ENCODE data around the gene WDR46. TPM values are rescaled to one million over a fixed set of nuclear protein-coding genes. Genes with fewer than 3 reads are reported as not detected.

The WDR46 gene
- polyA plus RNA-seq, 1 donor from 2014 or later: 62.5 TPM

DNA sequence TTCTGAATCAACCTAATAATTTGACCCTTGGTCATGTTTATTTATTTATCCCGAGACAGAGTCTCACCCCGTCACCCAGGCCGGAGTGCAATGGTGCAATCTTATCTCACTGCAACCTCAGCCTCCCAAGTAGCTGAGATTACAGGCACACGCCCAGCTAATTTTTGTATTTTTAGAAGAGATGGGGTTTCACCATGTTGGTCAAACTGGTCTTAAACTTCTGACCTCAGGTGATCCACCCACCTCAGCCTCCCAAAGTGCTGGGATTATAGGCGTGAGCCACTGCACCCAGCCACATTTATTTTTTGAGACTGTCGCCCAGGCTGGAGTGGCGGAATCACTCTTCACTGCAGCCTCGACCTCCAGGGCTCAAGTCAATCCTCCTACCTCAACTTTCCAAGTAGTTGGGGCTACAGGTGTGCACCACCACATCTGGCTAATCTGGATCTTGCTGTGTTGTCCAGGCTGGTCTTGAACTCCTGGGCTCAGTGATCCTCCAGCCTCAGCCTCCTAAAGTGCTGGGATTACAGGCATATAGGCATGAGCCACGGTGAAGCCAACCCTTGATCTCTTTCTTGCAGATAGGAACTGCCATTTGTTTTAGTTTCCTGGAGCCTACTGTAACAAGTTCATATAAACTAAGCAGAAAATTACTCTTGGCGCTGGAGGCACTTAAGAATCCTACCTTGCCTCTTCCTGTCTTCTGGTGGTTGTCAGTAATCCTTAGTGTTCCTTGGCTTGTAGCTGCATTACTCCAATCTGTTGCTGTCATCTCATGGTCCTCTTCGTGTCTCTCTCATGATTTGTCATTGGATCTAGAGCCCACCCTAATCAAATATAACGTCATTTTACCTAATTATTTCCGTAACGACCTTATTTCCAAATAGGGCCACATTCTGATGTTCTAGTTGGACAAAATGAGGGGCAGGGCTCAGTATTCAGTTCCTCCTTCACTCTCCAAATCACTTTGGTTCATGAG, 14.8 kb downstream of the WDR46 start:
- H3K9ac ChIP-seq (ENCODE audit: low read length): no peak overlapping the region
- H3K27ac ChIP-seq (ENCODE audit: low read length): no peak overlapping the region
- H2AFZ ChIP-seq (ENCODE audit: low read depth, low read length): no peak overlapping the region
- no peaks in the 10 kb centered on the region for H3K27me3 ChIP-seq (ENCODE audit: insufficient read depth, low read depth, low read length)
- H3K4me3 ChIP-seq (ENCODE audit: low read length): peak overlapping the region; percentile 22
- peaks cover 19% of the 10 kb centered on the region for H3K79me2 ChIP-seq (replicated peaks; ENCODE audit: insufficient read depth, low read length)
- TF ChIP-seq CTCF (IDR thresholded peaks at IDR 0.05; ENCODE audit: poor library complexity, severe bottlenecking) (no peak), MXI1 (conservative IDR thresholded peaks at IDR 0.05; ENCODE audit: poor library complexity, severe bottlenecking) (no peak), SMC3 (conservative IDR thresholded peaks at IDR 0.05; ENCODE audit: poor library complexity) (no peak), RAD21 (conservative IDR thresholded peaks at IDR 0.05) (no peak), TAF1 (IDR thresholded peaks at IDR 0.05; ENCODE audit: low read depth) (no peak), EZH2 (IDR thresholded peaks at IDR 0.05; ENCODE audit: borderline replicate concordance, insufficient read depth, low read length, poor library complexity, severe bottlenecking) (no peak), POLR2AphosphoS5 (IDR thresholded peaks at IDR 0.05) (no peak), EP300 (conservative IDR thresholded peaks at IDR 0.05; ENCODE audit: poor library complexity, severe bottlenecking) (no peak)
- TF ChIP-seq, protein P1, sequence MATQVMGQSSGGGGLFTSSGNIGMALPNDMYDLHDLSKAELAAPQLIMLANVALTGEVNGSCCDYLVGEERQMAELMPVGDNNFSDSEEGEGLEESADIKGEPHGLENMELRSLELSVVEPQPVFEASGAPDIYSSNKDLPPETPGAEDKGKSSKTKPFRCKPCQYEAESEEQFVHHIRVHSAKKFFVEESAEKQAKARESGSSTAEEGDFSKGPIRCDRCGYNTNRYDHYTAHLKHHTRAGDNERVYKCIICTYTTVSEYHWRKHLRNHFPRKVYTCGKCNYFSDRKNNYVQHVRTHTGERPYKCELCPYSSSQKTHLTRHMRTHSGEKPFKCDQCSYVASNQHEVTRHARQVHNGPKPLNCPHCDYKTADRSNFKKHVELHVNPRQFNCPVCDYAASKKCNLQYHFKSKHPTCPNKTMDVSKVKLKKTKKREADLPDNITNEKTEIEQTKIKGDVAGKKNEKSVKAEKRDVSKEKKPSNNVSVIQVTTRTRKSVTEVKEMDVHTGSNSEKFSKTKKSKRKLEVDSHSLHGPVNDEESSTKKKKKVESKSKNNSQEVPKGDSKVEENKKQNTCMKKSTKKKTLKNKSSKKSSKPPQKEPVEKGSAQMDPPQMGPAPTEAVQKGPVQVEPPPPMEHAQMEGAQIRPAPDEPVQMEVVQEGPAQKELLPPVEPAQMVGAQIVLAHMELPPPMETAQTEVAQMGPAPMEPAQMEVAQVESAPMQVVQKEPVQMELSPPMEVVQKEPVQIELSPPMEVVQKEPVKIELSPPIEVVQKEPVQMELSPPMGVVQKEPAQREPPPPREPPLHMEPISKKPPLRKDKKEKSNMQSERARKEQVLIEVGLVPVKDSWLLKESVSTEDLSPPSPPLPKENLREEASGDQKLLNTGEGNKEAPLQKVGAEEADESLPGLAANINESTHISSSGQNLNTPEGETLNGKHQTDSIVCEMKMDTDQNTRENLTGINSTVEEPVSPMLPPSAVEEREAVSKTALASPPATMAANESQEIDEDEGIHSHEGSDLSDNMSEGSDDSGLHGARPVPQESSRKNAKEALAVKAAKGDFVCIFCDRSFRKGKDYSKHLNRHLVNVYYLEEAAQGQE (IDR thresholded peaks at IDR 0.05; ENCODE audit: borderline replicate concordance): no peak
- no peaks in the 10 kb centered on the region for H3K36me3 ChIP-seq (ENCODE audit: insufficient read depth, low read length)
- no peaks in the 10 kb centered on the region for H3K9me3 ChIP-seq (ENCODE audit: low read length)
- no peaks in the 10 kb centered on the region for H3K9me2 ChIP-seq (ENCODE audit: insufficient read depth, low read length)
- no peaks in the 10 kb centered on the region for H3F3A ChIP-seq (ENCODE audit: insufficient read depth, low read length, poor library complexity, severe bottlenecking)
- no peak overlapping the region for H3K4me2 ChIP-seq (ENCODE audit: low read length)
- no peaks in the 10 kb centered on the region for H4K20me1 ChIP-seq (ENCODE audit: insufficient read depth)

- Histone ChIP-seq H3K4me3 (ENCODE audit: low read length) (peak overlapping the region; percentile 71), H3K9me2 (ENCODE audit: insufficient read depth, low read length) (no peaks in the 10 kb centered on the region), H3F3A (ENCODE audit: insufficient read depth, low read length, poor library complexity, severe bottlenecking) (no peaks in the 10 kb centered on the region), H2AFZ (ENCODE audit: low read depth, low read length) (no peak overlapping the region), H3K36me3 (ENCODE audit: insufficient read depth, low read length) (no peaks in the 10 kb centered on the region), H4K20me1 (ENCODE audit: insufficient read depth) (no peaks in the 10 kb centered on the region), H3K27me3 (ENCODE audit: insufficient read depth, low read depth, low read length) (no peaks in the 10 kb centered on the region), H3K4me2 (ENCODE audit: low read length) (peak overlapping the region; percentile 97), H3K27ac (ENCODE audit: low read length) (no peak overlapping the region), H3K9ac (ENCODE audit: low read length) (peak overlapping the region; percentile 86), H3K9me3 (ENCODE audit: low read length) (no peaks in the 10 kb centered on the region), H3K79me2 (replicated peaks; ENCODE audit: insufficient read depth, low read length) (peaks cover 19% of the 10 kb centered on the region)
- TF ChIP-seq CTCF (IDR thresholded peaks at IDR 0.05; ENCODE audit: poor library complexity, severe bottlenecking): no peak
- no peak for TF ChIP-seq EP300 (conservative IDR thresholded peaks at IDR 0.05; ENCODE audit: poor library complexity, severe bottlenecking)
- no peak for TF ChIP-seq SMC3 (conservative IDR thresholded peaks at IDR 0.05; ENCODE audit: poor library complexity)
- no peak for TF ChIP-seq RAD21 (conservative IDR thresholded peaks at IDR 0.05)
- no peak for TF ChIP-seq POLR2AphosphoS5 (IDR thresholded peaks at IDR 0.05)
- no peak for TF ChIP-seq EZH2 (IDR thresholded peaks at IDR 0.05; ENCODE audit: borderline replicate concordance, insufficient read depth, low read length, poor library complexity, severe bottlenecking)
These were observed 15.7 kb downstream of the WDR46 start for GRCh38 chr6:33273129-33273923.
